ENCODE data around the gene LCP2. TPM values are rescaled to one million over a fixed set of nuclear protein-coding genes. Genes with fewer than 3 reads are reported as not detected.

Gene LCP2
- total and polyA plus RNA-seq, 2 of the 8 experiments (the other 6 are each of a cell fraction or from before 2014, with no cell fraction given), result 0.26 to 0.33 TPM

GRCh38 chr5:170301149-170301548, 3.6 kb upstream of the LCP2 start:
- Histone ChIP-seq H3K4ac (replicated peaks; ENCODE audit: insufficient read length, low read depth, low read length) (no peak overlapping the region), H2BK12ac (ENCODE audit: low read depth, low read length) (peak overlapping the region; percentile 71; the same call in 1 of the 2 replicates), H2AK5ac (ENCODE audit: low read depth, low read length) (no peak overlapping the region), H4K8ac (ENCODE audit: extremely low read depth, insufficient read depth, low read length) (no peak overlapping the region), H3K56ac (replicated peaks; ENCODE audit: insufficient read length, low read depth, low read length) (no peak overlapping the region), H2AFZ (ENCODE audit: low read length) (no peak overlapping the region), H3K27me3 (replicated peaks in 1 of 4; ENCODE audit: control insufficient read depth in 3 of 4, extremely low read depth in 1 of 4, insufficient read depth in 3 of 4, low read length in 3 of 4) (no peaks in the 10 kb centered on the region; a peak in 2 of 7 replicates), H4K20me1 (replicated peaks in 1 of 2; ENCODE audit: control insufficient read depth in 1 of 2, insufficient read depth in 2 of 2, low read length in 2 of 2) (no peaks in the 10 kb centered on the region), H3K4me2 (ENCODE audit: insufficient read depth in 1 of 2, low read depth in 2 of 2, low read length in 2 of 2) (no peak overlapping the region), H2BK20ac (ENCODE audit: low read length) (no peak overlapping the region), H3K9me3 (ENCODE audit: insufficient read depth in 2 of 2, low read depth in 1 of 2, low read length in 1 of 2) (no peaks in the 10 kb centered on the region; a peak in 2 of 4 replicates), H4K91ac (replicated peaks; ENCODE audit: insufficient read length, low read length) (no peak overlapping the region), H2BK120ac (replicated peaks; ENCODE audit: low read depth, low read length) (no peak overlapping the region), H3K36me3 (ENCODE audit: control insufficient read depth in 2 of 4, insufficient read depth in 4 of 4, low read length in 3 of 4) (no peaks in the 10 kb centered on the region), H3K79me1 (ENCODE audit: low read depth, low read length) (no peaks in the 10 kb centered on the region), H4K5ac (ENCODE audit: insufficient read length, low read depth, low read length) (no peak overlapping the region), H3K14ac (ENCODE audit: insufficient read length) (no peak overlapping the region), H3K23me2 (ENCODE audit: low read depth, low read length) (no peaks in the 10 kb centered on the region), H3K9ac (replicated peaks in 1 of 4; ENCODE audit: extremely low read depth in 1 of 4, low read depth in 3 of 4, low read length in 3 of 4) (no peak overlapping the region), H3K4me3 (ENCODE audit: extremely low read depth in 1 of 4, insufficient read depth in 2 of 4, low read depth in 3 of 4, low read length in 4 of 4) (no peak overlapping the region), H2BK5ac (ENCODE audit: low read depth, low read length) (no peak overlapping the region), H3K4me1 (replicated peaks in 1 of 4; ENCODE audit: control insufficient read depth in 3 of 4, insufficient read depth in 4 of 4, low read length in 3 of 4) (peaks cover 0 to 5% (median 2%) of the 10 kb centered on the region in 4 experiments; a peak in 2 of 7 replicates), H3K27ac (ENCODE audit: low read depth, low read length) (no peak overlapping the region), H3K23ac (ENCODE audit: insufficient read length) (no peak overlapping the region), H3K79me2 (ENCODE audit: control insufficient read depth in 1 of 2, insufficient read depth in 2 of 2, low read length in 2 of 2) (no peaks in the 10 kb centered on the region), H2BK15ac (ENCODE audit: low read length) (no peak overlapping the region), H3K18ac (ENCODE audit: extremely low read depth, low read length) (no peak overlapping the region)
- WGBS, 2 experiments (ENCODE audit: extremely low coverage in 1 of 2, insufficient coverage in 1 of 2, insufficient read length in 1 of 2, insufficient replicate concordance in 2 of 2, low coverage in 1 of 2, low lambda C conversion rate in 2 of 2, missing lambda C conversion rate in 1 of 2), result 85% methylated on average over 9 of the region's 9 CpGs; no CpG with 5 or more reads in 1 of the 2 experiments
- ChIA-PET POLR2A (ENCODE audit: partially characterized antibody) (interaction anchor here (1.1 kb wide), 1 partner anchor 27 kb away, joined by 4 read pairs; no protein-coding TSS in a partner anchor), CTCF (ENCODE audit: partially characterized antibody) (interaction anchor here (0.7 to 3.8 kb wide), 10 partner anchors 9 to 107 kb away, joined by 3 to 15 read pairs (median 4); no protein-coding TSS in a partner anchor)
- DNase-seq (ENCODE audit: low read depth in 1 of 2, low spot score in 2 of 2) (no peak), FAIRE-seq (no peak)
- no peak for TF ChIP-seq RFX5 (IDR thresholded peaks at IDR 0.05; ENCODE audit: borderline replicate concordance, low read depth, low read length)
- no peak for TF ChIP-seq RBBP5 (IDR thresholded peaks at IDR 0.05; ENCODE audit: borderline replicate concordance, low read depth, low read length)
- no peak for TF ChIP-seq CREB1 (IDR thresholded peaks at IDR 0.05)
- no peak for TF ChIP-seq SIRT6 (IDR thresholded peaks at IDR 0.05; ENCODE audit: low read length)

Data from H1 (cell line).